Ramos (cell line): ENCODE results near the gene EPX.

Experiments used
- in situ Hi-C: fragments of 300-500 bp; cut with MboI; formaldehyde crosslinking; loops from one replicate; pipeline ENCODE4 v1.14.3; 2022; ENCODE audit warnings: low sequenced_read_pairs; ENCODE audit not compliant: unreplicated experiment

EPX gene

GRCh38 chr17:58247511-58248363 lies 55.2 kb downstream of the EPX start:
- in situ Hi-C loops, result no loop called here

GRCh38 chr17:58248955-58249269 lies 56.4 kb downstream of the EPX start:
- in situ Hi-C loops, result no loop called here

DNA sequence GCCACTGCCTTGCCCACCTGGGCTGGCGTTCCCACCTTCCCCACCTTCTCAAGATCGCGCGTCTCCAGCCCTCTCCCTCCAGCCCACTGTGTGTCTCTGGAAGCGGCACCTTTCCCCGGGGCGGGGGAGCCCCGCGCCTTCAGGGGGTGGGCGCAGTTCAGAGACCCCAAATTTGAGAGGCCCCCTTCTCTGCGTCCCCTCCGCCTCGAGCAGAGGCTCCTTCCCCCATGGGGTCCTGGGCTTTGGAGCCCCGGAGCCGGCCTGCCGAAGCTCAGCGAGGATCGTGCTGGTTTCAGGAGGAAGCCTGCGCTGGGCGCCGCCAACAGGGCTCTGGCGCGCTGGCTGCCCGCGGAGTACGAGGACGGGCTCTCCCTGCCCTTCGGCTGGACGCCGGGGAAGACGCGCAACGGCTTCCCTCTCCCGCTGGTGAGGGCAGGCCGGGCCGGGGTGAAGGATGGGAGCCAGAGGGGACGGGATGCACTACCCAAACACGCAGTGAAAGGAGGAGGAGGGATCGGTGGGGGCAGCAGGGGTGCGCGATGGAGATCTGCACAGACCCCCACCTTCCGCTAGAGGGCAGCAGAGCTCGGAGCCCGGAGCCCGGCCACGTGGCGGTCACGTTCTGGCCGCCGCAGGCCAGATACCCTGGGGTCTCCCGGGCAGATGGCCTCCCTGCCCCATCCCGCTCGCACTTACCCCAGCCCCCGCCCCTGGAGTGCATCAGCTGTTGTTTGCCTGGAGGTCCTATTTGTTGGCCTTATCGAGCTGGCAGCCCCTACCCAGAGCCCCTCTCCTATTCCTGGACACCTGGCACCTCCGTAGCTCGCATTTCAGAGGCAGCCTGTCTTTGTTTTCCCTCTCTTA lies 57.0 kb downstream of the EPX start:
- in situ Hi-C loops, result no loop called here

- in situ Hi-C loops, result no loop called here
These were observed 58.0 kb downstream of the EPX start for GRCh38 chr17:58250344-58251011.

DNA sequence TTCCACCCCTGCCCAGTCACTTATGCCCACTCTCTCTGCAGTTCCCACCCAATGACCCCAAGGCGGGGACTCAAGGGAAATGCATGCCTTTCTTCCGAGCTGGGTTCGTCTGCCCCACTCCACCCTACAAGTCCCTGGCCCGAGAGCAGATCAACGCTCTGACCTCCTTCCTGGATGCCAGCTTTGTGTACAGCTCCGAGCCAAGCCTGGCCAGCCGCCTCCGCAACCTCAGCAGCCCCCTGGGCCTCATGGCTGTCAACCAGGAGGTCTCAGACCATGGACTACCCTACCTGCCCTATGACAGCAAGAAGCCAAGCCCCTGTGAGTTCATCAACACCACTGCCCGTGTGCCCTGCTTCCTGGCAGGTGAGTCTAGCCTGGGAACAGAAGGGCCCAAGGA lies 59.6 kb downstream of the EPX start:
- in situ Hi-C loops, result no loop called here

- in situ Hi-C loops, result no loop called here
These were observed 60.6 kb downstream of the EPX start for GRCh38 chr17:58253082-58253481.
